GM12865 (cell line): ENCODE data around the gene GANC.

ENCODE experiments used
- DNase-seq: peaks from one replicate; pipeline ENCODE4 v3.0.0; 2010; ENCODE audit warnings: low read depth
- H3K4me3 ChIP-seq: 2 replicates; pipeline ENCODE4 v1.5.1; 2011; ENCODE audit warnings: mild to moderate bottlenecking, low read depth, low read length, control low read depth
- TF ChIP-seq, protein P1 (sequence below): IDR thresholded peaks from 2 replicates; pipeline ENCODE4 v1.5.1; 2011; ENCODE audit warnings: low read length, control low read depth, low read depth, inconsistent platforms; ENCODE audit not compliant: insufficient read depth; ENCODE audit errors: missing control alignments

GANC gene

DNA sequence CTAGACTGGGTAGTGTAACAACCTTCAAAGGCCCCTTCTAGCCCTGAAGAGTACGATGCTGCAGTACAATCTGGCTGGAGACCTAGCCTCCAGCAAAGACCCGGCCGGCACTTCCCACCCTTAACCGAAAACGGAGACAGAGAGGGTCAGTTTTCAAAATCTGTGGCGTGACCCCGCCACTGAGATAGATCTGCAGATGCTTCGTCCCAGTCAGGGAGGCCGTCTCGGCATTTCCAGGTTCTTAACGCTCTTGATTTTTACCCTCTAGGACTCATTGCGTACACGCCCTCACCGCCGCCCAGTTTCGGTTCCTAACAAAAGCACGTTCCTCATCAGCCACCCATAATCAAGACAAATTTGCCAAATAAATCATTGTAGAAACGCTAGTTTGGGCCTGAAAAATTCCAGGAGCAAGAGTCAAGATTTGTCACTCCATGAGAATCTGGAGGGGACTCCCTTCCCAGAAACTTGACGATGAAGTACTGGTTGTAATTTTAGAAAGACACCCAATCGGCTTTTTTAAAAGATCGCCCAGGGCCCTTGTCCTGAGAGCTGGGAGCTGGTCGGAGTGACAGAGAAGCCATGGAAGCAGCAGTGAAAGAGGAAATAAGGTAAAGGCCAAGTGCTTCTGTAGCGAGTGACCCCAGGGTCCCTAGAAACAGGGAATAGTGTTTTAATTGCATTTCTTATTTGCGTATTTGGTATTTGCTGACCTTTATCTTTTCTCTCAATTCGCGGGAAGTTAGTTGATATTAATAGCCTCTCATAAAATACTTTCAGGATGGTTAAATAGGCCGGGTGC, 1.1 kb downstream of the GANC start:
- peak overlapping the region; percentile 72 for H3K4me3 ChIP-seq
- DNase-seq = peak; percentile 79
- TF ChIP-seq, protein P1, sequence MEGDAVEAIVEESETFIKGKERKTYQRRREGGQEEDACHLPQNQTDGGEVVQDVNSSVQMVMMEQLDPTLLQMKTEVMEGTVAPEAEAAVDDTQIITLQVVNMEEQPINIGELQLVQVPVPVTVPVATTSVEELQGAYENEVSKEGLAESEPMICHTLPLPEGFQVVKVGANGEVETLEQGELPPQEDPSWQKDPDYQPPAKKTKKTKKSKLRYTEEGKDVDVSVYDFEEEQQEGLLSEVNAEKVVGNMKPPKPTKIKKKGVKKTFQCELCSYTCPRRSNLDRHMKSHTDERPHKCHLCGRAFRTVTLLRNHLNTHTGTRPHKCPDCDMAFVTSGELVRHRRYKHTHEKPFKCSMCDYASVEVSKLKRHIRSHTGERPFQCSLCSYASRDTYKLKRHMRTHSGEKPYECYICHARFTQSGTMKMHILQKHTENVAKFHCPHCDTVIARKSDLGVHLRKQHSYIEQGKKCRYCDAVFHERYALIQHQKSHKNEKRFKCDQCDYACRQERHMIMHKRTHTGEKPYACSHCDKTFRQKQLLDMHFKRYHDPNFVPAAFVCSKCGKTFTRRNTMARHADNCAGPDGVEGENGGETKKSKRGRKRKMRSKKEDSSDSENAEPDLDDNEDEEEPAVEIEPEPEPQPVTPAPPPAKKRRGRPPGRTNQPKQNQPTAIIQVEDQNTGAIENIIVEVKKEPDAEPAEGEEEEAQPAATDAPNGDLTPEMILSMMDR = no peak

DNA sequence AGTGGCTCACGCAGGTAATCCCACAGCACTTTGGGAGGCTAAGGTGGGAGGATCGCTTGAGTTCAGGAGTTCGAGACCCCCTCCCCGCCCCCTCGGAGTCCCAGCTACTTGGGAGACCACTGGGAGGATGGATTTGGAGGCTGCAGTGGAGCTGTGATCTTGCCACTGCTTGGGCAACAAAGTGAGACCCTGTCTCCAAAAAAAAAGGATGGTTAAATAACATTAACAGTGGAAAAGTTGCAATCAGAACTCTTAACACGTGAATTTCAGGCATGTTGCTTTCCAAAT, 1.6 kb downstream of the GANC start:
- DNase-seq = no peak
- TF ChIP-seq, protein P1 = no peak
- H3K4me3 ChIP-seq = peak overlapping the region; percentile 72

DNA sequence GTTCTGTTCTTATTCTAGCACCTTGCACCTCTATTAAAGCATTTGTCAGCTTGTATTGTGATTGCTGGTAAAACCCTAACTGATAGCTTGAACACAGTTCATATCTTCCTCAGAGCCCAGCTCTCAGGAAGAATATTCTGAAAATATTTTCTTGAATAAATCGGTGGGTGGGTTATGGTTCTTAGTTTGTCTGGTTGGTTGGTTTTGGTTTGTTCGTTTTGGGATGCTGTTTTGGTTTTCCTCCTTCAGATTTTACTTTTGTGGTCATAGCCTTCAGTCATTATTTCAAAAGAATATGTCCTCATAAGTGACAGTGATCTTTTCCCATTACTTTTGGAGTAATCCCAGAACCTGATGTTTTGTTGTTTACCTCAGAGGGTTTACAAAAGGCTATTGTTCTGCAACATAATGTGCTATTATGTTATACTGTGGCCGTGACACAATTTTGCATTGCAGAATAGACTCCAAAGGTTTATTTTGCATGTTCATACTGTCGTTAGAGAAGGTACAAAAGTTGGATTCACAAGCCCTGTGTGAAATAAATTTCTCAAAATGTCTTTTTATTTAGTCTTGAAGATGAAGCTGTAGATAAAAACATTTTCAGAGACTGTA, 2.9 kb downstream of the GANC start:
- DNase-seq = no peak
- TF ChIP-seq, protein P1 = no peak

DNA sequence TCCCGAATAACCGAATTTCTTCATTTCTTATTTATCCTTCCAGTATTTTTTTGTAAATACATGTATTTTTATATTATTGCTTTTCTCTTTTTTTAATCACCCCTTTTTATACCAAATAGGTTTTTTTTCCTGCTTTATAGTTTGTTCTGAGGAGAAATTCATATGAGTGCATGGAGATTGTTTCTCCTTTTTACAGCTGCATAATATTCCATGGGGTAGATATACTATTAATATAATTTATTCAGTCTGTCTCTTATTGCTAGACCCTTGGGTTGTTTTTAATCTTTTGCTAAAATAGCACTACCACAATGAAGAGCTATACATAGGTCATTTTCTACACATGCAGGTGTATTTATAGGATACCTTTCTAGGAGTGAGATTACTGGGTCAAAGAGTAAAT, 3.8 kb downstream of the GANC start:
- no peak for DNase-seq
- no peak overlapping the region for H3K4me3 ChIP-seq
- TF ChIP-seq, protein P1 = no peak

More for the DNA sequence above, 2.9 kb downstream of the GANC start:
- H3K4me3 ChIP-seq = peak overlapping the region; percentile 72

DNA sequence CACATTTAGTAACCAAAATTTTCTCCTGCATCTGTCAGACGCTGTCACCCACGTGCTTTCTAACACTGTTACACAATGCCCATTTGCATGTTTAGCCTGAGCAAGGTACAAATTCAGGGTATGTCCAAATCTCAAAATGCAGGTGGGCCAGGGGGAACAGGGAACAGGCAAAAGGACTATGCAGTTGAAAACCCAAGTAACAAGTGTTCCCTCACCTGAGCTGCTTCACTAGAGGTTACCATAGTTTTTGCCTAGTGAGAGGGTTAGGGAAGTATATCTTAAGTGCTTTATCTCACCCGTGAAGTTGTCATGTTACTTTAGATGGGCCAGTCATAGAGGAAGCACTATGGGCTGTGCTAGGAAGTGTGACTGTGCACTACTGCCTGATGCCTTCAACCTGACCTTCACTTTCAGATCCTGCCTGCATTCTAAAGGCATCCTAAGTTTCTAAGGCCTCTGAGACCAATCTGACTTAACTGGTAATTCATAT, 6.3 kb downstream of the GANC start:
- no peak overlapping the region for H3K4me3 ChIP-seq
- peak; percentile 9 for DNase-seq
- TF ChIP-seq, protein P1 = no peak

DNA sequence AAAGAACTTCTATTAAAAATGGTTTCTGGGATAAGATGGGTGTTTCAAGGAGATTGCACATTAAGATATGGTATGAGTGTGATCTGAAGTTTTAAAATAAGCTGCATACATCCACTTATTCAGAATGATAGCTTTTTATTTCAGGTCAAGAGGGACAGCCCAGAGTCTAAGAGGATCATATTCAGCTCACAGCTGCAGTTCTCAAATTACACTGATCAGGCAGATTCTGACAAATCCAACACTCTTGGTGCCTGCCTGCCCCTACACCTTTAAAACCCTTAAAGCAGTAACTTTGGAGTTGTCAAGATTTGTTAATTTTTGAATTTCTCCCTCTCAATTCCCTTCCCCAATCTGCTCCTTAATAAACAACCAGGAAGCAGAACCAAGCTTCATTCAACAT, 9.3 kb downstream of the GANC start:
- TF ChIP-seq, protein P1 = no peak
- H3K4me3 ChIP-seq = no peak overlapping the region
- DNase-seq = no peak
